H1 (cell line): Measurements from ENCODE around the gene ARHGAP27.
"Not testable (repeated sequence)": the region's sequence is repeated elsewhere in the genome, so short reads cannot be mapped to it uniquely, and the experiment has no call there.

Experiments used
- ASH2L ChIP-seq: fragments of 200-600, 300-600 bp; sonication (generic); IDR thresholded peaks from one replicate; pipeline ENCODE4 v1.7.1; 2017; ENCODE audit warnings: low read length
- ATF2 ChIP-seq: IDR thresholded peaks from 2 replicates; pipeline ENCODE4 v1.6.1; 2012; ENCODE audit warnings: low read length, inconsistent platforms
- CHD2 ChIP-seq: IDR thresholded peaks from 2 replicates; pipeline ENCODE4 v1.6.1; 2012; ENCODE audit warnings: low read length, improper control_type of control experiment
- CTCF ChIP-seq, 3 experiments: IDR thresholded peaks; 1 replicate in 2 of 3; 2 replicates in 1 of 3; pipeline versions ENCODE4 v1.5.1 to v1.6.1; 2011; ENCODE audit warnings: low read length in 3 of 3, mild to moderate bottlenecking in 3 of 3, inconsistent platforms in 2 of 3, low read depth in 1 of 3, moderate library complexity in 1 of 3; ENCODE audit not compliant: insufficient read depth in 1 of 3; ENCODE audit errors: control extremely low read depth in 1 of 3
- EZH2 ChIP-seq: fragments of 200-600 bp; sonication (generic); IDR thresholded peaks from 2 replicates; pipeline ENCODE4 v1.7.1; 2012; ENCODE audit warnings: low read depth, mild to moderate bottlenecking, moderate library complexity, low read length, inconsistent platforms; ENCODE audit not compliant: severe bottlenecking
- HDAC2 ChIP-seq, 2 experiments: fragments of 300-600 bp in 1 of 2; sonication (generic) in 1 of 2; IDR thresholded peaks; 2 replicates each; pipeline ENCODE4 v1.6.1; 2011 to 2012; ENCODE audit warnings: low read depth in 2 of 2, low read length in 2 of 2, mild to moderate bottlenecking in 2 of 2, moderate library complexity in 2 of 2, borderline replicate concordance in 1 of 2, inconsistent platforms in 1 of 2
- NRF1 ChIP-seq: IDR thresholded peaks from 2 replicates; pipeline ENCODE4 v1.6.1; 2011; ENCODE audit warnings: mild to moderate bottlenecking, low read depth, low read length, improper control_type of control experiment
- POLR2A ChIP-seq, 2 experiments: IDR thresholded peaks; 1 replicate in 1 of 2; 2 replicates in 1 of 2; pipeline ENCODE4 v1.6.1; 2011; ENCODE audit warnings: low read depth in 2 of 2, low read length in 2 of 2, mild to moderate bottlenecking in 2 of 2; ENCODE audit errors: control extremely low read depth in 1 of 2
- POLR2AphosphoS5 ChIP-seq: IDR thresholded peaks from 2 replicates; pipeline ENCODE4 v1.6.1; 2011; ENCODE audit warnings: low read depth, low read length
- RNF2 ChIP-seq: fragments of 200-900, 300-1000 bp; sonication (generic); IDR thresholded peaks from 2 replicates; pipeline ENCODE4 v1.7.1; 2016; ENCODE audit warnings: borderline replicate concordance, low read depth, mild to moderate bottlenecking, antibody characterized with exemption, low read length; ENCODE audit not compliant: poor library complexity, severe bottlenecking; ENCODE audit errors: missing control alignments
- SP2 ChIP-seq: IDR thresholded peaks from 2 replicates; pipeline ENCODE4 v1.6.1; 2012; ENCODE audit warnings: mild to moderate bottlenecking, low read length, inconsistent platforms
- TAF1 ChIP-seq: IDR thresholded peaks from 2 replicates; pipeline ENCODE4 v1.6.1; 2011; ENCODE audit warnings: mild to moderate bottlenecking, low read depth, low read length
- TEAD4 ChIP-seq: IDR thresholded peaks from 2 replicates; pipeline ENCODE4 v1.6.1; 2012; ENCODE audit warnings: low read depth, low read length, inconsistent platforms, mixed read lengths

GRCh38 chr17:45453225-45453534, 20.5 kb upstream of the ARHGAP27 start:
- TF ChIP-seq ATF2; CTCF (IDR thresholded peaks at IDR 0.05; ENCODE audit: control extremely low read depth in 1 of 3, insufficient read depth in 1 of 3, low read depth in 1 of 3, low read length in 3 of 3); RNF2; SP2; NRF1; POLR2A (IDR thresholded peaks at IDR 0.05; ENCODE audit: control extremely low read depth in 1 of 2, low read depth in 2 of 2, low read length in 2 of 2); EZH2; CHD2; TEAD4; HDAC2 (IDR thresholded peaks at IDR 0.05; ENCODE audit: borderline replicate concordance in 1 of 2, low read depth in 2 of 2, low read length in 2 of 2); POLR2AphosphoS5; ASH2L; TAF1: not testable (repeated sequence)
